Measurements from ENCODE around the gene LCP2.

The LCP2 gene

GRCh38 chr5:170327168-170327567 lies 29.6 kb upstream of the LCP2 start:
- H3K27ac ChIP-seq (replicated peaks) = no peak overlapping the region
- H3K4me3 ChIP-seq (replicated peaks; ENCODE audit: insufficient read depth, low read length) = no peak overlapping the region
- H3K27me3 ChIP-seq (ENCODE audit: insufficient read depth, poor library complexity, severe bottlenecking) = no peaks in the 10 kb centered on the region
- no peak for DNase-seq (ENCODE audit: low read depth in 1 of 2, low spot score in 1 of 2)
- TF ChIP-seq REST (IDR thresholded peaks at IDR 0.05; ENCODE audit: insufficient replicate concordance, low read depth) (no peak), CTCF (IDR thresholded peaks at IDR 0.05; ENCODE audit: insufficient read depth, low read length) (no peak), GABPA (IDR thresholded peaks at IDR 0.05; ENCODE audit: low read depth) (no peak), POLR2AphosphoS5 (IDR thresholded peaks at IDR 0.05; ENCODE audit: low read depth) (no peak), SPI1 (IDR thresholded peaks at IDR 0.05; ENCODE audit: borderline replicate concordance, low read depth) (no peak)

- no peaks in the 10 kb centered on the region for H3K27me3 ChIP-seq (ENCODE audit: insufficient read depth, poor library complexity, severe bottlenecking)
- no peak overlapping the region for H3K27ac ChIP-seq (replicated peaks)
- DNase-seq (ENCODE audit: low read depth in 1 of 2, low spot score in 1 of 2) = no peak
- H3K4me3 ChIP-seq (replicated peaks; ENCODE audit: insufficient read depth, low read length) = no peak overlapping the region
- TF ChIP-seq GABPA (IDR thresholded peaks at IDR 0.05; ENCODE audit: low read depth) = no peak
Measured at GRCh38 chr5:170319301-170319700, 21.7 kb upstream of the LCP2 start.

GRCh38 chr5:170317499-170317898 lies 19.9 kb upstream of the LCP2 start:
- TF ChIP-seq GABPA (IDR thresholded peaks at IDR 0.05; ENCODE audit: low read depth) = no peak
- no peak for TF ChIP-seq SPI1 (IDR thresholded peaks at IDR 0.05; ENCODE audit: borderline replicate concordance, low read depth)
- no peak for TF ChIP-seq CTCF (IDR thresholded peaks at IDR 0.05; ENCODE audit: insufficient read depth, low read length)
- TF ChIP-seq REST (IDR thresholded peaks at IDR 0.05; ENCODE audit: insufficient replicate concordance, low read depth) = no peak
- no peak for TF ChIP-seq POLR2AphosphoS5 (IDR thresholded peaks at IDR 0.05; ENCODE audit: low read depth)
- DNase-seq (ENCODE audit: low read depth in 1 of 2, low spot score in 1 of 2) = no peak
- no peak overlapping the region for H3K4me3 ChIP-seq (replicated peaks; ENCODE audit: insufficient read depth, low read length)
- H3K27me3 ChIP-seq (ENCODE audit: insufficient read depth, poor library complexity, severe bottlenecking) = no peaks in the 10 kb centered on the region
- no peak overlapping the region for H3K27ac ChIP-seq (replicated peaks)

- H3K27me3 ChIP-seq (ENCODE audit: insufficient read depth, poor library complexity, severe bottlenecking) = no peaks in the 10 kb centered on the region
- H3K27ac ChIP-seq (replicated peaks) = no peak overlapping the region
- no peak overlapping the region for H3K4me3 ChIP-seq (replicated peaks; ENCODE audit: insufficient read depth, low read length)
- DNase-seq (ENCODE audit: low read depth in 1 of 2, low spot score in 1 of 2) = no peak
- no peak for TF ChIP-seq SPI1 (IDR thresholded peaks at IDR 0.05; ENCODE audit: borderline replicate concordance, low read depth)
- no peak for TF ChIP-seq GABPA (IDR thresholded peaks at IDR 0.05; ENCODE audit: low read depth)
- no peak for TF ChIP-seq REST (IDR thresholded peaks at IDR 0.05; ENCODE audit: insufficient replicate concordance, low read depth)
- no peak for TF ChIP-seq POLR2AphosphoS5 (IDR thresholded peaks at IDR 0.05; ENCODE audit: low read depth)
- TF ChIP-seq CTCF (IDR thresholded peaks at IDR 0.05; ENCODE audit: insufficient read depth, low read length) = no peak
Measured at GRCh38 chr5:170316937-170317336, 19.4 kb upstream of the LCP2 start.
